GM19239 (cell line): ENCODE data around the gene PCED1A.

Experiments used
- DNase-seq: peaks from one replicate; pipeline ENCODE4 v3.0.0; 2011; ENCODE audit warnings: low spot score; ENCODE audit not compliant: insufficient read length
- FAIRE-seq: peaks from 2 replicates; lab custom pipeline; 2011; peaks lifted over from hg19 to GRCh38; lab: Jason Lieb, UNC

Gene PCED1A

DNA sequence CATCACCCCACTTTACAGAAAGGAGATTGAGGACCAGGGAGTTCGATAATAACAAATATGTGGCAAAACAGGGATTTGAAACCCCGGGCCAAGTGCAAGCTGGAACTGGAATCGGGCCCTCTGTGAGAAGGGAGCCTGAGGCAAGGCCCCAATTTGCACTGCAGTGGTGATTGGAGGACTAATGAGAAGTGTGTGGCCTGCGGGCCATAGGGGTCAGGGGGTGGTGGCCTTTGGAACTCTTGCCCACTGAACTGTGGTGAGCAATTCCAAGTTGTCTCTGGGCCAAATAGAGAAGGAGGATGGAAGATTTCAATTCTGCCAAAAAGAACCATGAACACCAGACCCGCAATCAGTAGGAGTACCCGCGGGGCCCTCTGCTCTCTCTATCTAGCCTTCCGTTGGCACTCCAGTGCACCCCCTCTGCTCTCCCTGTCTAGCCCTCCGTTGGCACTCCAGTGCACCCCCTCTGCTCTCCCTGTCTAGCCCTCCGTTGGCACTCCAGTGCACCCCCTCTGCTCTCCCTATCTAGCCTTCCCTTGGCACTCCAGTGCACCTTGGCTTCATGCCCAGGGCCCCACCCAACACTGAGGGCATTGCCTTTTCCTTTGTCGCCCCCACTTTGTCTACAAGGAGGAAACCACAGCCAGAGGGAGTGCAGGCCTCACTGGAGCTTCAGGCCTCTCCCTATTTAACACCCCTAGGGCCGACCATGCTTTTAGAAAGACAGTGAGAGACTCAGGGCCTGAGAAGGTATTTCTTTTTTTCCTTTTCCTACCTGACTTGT, 26.8 kb upstream of the PCED1A start:
- FAIRE-seq = no peak

DNA sequence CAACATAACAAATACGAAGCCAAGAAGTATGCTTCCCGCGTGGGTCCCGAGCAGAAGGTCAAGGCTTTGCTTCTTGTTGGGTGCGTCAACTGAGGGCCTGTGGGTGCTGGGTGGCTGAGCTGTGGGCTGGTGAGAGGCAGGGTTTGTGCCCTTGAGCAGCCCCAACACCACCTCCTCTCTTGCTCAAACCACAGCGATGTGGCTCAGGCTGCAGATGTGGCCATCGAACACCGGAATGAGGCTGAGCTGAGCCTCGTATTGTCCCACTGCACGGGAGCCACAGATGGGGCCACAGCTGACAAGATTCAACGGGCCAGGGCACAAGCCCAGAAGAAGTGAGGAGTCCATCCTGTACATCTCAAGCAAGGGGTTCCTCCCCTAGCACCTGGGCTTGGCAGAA, 25.8 kb upstream of the PCED1A start:
- DNase-seq (no peak), FAIRE-seq (no peak)

More for the DNA sequence above, 26.8 kb upstream of the PCED1A start:
- DNase-seq = no peak

DNA sequence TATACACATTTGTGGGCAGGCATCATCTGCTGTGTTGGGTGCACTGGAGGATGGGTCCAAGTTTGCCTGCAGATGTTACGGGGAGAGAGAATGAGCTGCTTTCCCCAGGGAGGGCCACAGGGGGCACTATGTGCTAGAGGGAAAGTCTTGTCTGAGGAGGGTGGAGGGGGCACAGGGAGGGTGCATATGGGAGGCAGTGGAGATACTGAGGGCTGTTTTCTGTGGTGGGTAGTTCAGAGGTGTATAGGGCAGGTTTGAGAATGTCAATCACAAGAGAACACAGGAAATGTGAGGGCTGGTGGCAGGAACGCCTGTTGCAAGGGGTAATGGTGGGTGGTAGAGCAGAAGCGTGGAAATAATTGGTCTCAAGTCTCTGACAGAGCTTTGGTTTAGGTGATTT, 25.2 kb upstream of the PCED1A start:
- no peak for FAIRE-seq

DNA sequence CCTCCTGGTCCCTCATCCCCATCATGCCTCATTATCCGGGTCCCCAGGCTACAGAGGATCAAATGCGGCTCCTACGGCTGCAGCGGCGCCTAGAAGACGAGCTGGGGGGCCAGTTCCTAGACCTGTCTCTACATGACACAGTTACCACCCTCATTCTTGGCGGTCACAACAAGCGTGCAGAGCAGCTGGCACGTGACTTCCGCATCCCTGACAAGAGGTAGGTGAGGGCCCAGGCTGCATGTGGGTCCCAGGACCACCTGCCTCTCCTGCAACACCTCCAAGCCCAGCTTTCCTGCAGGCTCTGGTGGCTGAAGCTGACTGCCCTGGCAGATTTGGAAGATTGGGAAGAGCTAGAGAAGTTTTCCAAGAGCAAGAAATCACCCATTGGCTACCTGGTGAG, 24.6 kb upstream of the PCED1A start:
- DNase-seq (no peak), FAIRE-seq (no peak)

More for the DNA sequence above, 25.2 kb upstream of the PCED1A start:
- DNase-seq = no peak

DNA sequence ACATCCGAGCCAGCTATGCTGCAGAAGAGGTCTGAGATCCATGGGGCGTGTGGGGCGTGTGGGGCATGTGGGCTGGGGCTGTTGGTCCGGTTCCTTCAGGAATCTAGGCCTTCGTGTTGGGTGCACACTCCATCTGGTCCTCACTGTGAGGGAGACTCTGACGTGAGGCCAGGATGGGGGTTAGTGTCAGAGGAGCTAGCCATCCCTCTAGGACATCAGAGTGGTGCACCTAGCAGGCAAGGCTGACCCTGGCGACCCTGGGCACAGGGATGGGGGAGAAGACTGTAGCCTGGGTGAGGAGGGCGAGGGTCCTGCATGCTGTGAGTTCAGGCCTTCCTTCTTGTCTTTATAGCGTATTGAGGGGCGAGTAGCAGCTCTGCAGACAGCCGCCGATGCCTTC, 24.2 kb upstream of the PCED1A start:
- DNase-seq (no peak), FAIRE-seq (no peak)

DNA sequence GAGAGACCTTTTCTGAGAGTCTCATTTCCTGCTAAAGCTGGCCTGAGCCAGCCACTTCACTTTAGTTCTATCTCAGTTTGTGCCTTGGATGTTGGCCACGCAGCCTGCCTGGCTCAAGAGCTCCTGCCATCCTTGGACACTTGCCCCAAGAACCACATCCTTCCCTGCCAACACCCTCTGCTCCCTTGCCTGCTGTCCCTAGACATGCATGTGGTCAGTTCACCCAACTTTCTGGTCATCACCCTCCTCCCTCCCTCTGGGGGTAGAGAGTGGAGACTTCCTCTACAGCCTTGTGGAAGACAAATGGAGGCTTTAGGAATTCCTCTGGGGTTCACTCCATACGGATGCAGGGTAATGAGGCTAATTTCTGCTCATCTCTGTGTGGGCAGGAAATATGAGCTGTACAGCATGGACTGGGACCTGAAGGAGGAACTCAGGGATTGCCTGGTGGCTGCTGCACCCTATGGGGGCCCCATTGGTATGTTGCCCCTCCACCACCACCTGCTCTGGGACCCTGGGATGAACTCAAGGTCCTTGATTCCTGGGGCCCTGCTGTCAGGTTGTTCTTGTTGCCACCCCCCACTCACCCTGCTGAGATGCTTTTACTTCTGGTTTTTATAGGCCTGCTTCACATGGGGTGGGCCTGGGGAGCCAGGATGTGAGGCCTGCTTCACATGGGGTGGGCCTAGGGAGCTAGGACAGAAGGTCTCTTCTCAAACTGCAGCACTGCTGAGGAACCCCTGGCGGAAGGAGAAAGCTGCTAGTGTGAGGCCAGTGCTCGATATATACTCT, 19.1 kb upstream of the PCED1A start:
- FAIRE-seq (no peak), DNase-seq (no peak)

DNA sequence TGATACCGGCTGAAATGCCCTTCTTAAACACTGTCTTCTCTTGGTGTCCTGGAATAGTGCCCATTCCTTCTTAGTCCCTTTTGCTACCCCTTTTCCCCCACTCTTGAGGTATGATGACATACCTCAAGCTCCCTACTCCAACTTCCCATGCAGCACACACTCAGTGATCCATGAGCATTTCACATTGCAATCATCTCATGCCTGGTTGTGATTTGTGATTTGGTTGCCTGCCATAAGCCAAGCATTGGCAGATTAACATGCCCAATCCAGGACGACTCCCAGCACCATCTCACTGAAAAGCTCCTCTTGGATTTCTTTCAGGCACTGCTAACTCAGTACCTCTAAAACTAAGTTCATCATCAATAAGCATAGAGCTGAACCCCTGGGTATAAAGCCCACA, 18.1 kb upstream of the PCED1A start:
- FAIRE-seq = no peak
- DNase-seq = no peak

DNA sequence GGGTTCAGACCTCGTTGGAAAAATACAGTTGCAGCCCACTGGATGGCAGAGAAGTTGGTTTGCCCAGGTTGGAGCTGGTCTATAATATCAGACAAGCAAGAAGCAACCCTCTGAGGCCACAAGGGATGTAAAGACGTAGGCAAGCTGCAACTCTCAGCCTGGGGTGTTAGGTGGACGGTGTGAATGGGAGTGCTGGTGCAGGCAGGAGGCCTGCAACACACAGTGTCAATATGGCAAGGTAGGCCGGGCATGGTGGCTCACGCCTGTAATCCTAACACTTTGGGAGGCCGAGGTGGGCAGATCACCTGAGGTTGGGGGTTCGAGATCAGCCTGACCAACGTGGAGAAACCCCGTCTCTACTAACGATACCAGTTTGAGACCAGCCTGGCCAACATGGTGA, 10.6 kb upstream of the PCED1A start:
- no peak for FAIRE-seq
- DNase-seq = no peak

DNA sequence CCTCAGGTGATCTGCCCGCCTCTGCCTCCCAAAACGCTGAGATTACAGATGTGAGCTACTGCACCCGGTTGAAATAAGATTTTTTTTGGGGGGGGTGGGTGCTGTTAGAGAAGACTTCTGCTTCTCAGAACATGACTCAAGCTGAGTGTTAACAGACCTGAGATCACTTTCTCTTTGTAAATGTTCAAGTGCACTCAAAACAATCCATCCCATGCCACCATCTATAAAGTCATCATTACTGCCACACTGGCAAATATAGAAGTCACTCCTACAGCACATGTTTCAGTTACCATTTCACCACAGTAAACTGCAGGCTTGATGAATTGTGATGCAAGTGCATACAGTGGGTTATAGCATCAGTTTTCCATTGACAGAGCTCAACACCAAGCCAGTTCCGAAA, 9.1 kb upstream of the PCED1A start:
- FAIRE-seq (no peak), DNase-seq (no peak)

DNA sequence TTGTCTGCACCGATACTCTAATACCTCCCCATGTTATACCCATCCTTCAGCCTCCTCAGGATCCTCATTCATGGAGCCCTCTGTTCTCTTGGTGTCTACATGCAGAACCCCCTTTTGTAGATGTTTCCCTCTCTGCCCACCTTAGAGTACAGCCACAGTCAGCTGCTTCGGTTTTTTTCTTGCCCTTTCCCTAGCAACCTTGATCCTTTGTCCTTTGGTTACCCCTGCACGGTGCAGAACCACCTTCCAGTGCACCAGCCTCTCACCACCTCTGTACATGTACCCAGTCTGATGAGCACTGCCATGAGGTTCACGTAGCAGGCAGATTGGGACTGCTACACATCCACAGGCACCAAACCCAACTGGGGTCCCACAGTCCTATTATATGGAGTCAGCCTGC, 7.3 kb upstream of the PCED1A start:
- DNase-seq = no peak
- no peak for FAIRE-seq

DNA sequence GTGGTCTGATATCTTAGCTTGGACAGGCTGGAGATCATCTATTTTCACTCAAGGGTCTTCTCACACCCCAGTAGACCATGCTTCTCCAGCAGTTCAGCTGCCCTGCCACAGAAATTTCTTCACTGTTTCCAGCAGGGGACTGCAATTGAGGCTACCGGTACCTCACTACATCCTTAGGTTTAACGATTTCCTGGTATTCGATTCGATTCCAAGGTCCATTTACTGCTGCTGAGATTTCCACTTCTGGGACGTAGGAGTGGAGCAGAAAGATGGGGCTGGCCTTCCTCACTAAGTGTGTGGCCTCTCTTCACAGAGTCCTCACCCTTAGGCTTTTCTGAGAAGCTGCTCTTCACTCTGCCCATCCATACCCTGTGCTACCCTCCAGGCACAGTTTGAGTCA, 6.2 kb upstream of the PCED1A start:
- FAIRE-seq (no peak), DNase-seq (no peak)

DNA sequence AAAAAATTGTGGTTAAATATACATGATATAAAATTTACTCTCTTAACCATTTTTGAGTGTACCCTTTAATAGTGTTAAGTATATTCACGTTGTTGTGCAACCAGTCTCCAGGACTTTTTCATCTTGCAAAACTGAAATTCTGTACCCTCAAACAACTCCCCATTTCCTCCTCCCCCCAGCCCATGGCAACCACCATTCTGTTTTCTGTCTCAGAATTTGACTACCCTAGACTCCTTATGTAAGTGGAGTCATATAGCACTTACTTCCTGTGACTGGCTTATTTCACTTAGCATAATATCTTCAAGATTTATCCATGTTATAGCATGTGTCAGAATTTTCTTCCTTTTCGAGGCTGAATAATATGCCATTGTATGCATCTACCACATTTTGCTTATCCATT, 5.2 kb upstream of the PCED1A start:
- FAIRE-seq = no peak
- DNase-seq = no peak

DNA sequence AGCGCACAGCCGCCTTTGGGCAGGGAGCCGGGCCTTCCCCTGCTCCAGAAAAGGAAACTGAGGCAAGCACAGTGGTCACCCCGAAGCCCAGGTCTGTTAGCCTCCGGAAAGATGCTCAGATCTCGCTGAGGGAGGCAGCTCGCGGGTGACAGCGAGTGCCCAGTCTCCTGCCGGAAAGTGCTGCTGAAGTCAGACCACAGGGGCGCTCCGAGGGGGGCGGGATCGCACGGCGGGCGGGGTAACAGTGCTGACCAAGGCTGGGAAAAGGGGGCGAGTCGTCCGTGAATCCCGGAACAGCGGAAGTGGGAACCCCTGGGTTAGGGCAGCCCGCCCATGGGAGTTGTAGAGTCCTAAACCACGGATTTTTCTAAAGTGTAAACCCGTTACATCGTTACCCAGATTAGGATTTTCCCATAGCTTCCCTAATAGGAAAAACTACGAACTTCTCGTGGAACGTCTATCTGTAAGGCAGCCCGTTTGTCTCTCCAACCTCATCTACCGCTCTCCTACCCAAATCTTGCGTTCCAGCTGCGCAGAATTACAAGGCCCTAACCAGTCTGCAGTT, 594 bp upstream of the PCED1A start:
- DNase-seq (peak; percentile 49), FAIRE-seq (no peak)

DNA sequence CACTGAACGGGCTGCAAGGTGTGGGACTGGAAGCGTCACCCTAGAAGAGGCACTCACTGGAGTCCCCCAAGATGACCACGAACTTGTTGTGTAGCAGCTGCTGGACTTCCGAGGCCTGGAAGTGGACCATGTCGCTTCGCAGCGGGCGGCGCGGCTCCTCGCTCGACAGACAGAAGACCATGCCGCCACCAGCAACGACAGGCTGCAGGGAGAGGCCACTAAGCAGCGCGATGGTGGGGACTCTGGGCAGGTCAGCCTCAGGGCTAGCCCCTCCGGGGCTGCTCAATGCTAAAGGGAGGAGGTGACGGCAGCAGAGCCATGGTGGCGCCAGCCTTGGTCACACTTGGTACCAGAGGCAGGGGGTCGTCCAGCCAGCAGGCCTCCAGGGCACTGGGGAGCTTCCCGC, 720 bp downstream of the PCED1A start:
- FAIRE-seq = no peak
- DNase-seq = no peak

DNA sequence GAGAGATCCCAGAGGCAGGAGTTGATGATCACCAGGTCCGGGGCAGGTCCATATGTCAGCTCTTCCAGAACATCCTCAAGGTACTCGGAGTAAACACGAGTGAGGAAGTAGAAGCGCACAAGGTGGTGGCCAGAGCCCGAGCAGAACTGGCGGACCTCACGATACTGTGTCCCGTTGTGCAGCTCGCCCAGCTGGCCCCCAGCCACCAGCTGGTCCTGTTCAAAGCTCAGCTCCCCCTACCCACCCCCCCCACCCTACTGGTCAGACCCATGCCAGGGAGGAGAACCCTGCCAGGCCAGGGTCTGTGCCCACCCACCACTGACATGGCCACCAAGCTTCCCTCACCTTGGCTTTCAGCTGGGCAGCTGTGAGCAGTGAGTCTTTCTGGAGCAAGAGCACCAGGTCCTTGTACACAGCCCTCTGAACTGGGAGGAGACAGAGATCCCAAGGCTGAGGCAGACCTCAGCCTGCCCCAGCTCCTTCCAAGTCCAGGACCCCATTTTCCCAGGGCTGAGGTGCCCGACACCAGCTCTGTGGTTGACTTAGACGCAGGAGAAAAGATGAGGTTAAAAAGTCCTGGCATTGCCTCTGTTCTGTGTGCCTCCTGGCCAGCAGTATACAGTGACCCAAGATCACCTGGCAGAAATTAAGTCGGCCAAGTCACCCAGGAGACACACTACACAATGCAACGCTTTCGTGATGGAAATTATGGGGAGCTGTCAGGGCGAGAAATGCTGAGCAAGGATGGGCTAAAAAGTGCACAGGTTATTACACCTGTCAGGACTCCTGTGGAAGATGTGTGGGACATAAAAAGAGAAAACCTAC, 1.4 kb downstream of the PCED1A start:
- DNase-seq (no peak), FAIRE-seq (peak; percentile 31)

DNA sequence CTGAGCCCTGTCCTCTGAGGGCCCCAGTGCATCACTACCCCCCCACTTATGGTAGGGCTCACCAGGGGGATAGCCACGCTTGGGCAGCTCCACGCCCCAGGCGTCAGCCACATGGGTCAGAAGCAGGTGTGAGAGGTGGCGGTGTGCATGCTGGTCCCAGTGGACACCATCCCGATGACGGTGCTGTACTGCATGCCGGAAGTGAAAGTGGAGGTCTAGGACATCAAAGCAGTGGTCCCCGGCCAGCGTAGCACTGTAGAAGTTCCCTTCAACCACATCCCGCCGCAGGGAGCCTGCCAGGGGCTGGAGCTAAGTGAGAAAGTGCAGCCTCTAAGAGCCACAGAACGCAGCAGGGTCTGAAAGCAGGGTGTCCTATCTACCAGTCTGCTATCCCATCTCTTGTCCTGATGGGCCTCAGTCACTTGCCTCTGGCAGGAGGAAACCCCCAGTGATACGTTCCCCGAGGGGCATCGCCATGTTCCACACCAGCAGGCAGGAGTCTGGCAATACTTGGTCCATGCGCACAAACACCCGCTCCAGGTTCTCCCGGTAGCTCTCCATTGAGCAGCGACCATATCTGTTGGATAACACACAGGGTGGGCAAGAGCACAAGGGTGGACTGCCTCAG, 2.2 kb downstream of the PCED1A start:
- FAIRE-seq (no peak), DNase-seq (no peak)

DNA sequence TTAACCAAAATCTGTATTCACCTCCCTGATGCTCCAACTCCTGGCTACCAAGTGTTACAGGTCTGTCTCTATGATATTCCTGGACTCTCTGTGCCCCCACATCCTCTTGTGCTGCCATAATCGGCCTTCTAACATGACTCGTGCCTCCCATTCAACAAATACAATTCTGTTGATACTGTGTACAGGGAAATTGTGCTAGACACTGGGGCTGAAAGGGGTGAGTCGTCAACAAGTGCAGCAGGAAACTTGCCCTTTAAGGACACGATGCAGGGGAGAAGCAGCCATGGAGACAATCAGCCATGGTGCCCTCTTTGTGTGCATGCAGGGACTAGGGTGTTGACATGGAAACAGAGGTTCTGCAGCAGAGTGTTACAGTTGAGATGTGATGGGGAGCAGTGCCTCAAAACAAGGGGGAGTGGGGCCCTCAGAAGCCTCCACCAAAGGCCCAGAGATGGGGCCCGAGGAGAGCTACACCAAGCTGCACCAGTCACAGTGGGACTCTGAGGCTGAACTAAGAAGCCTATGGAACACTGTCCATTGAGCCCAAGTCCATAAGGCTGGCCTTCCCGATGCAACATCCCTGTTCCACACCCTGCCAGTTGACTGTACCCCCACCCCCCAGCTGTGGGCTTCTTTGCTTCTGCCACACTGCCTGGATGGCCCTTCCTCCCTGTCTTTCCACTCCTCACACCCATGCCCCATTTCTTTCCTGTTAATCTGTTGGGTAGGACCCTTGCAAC, 3.1 kb downstream of the PCED1A start:
- FAIRE-seq (no peak), DNase-seq (no peak)

DNA sequence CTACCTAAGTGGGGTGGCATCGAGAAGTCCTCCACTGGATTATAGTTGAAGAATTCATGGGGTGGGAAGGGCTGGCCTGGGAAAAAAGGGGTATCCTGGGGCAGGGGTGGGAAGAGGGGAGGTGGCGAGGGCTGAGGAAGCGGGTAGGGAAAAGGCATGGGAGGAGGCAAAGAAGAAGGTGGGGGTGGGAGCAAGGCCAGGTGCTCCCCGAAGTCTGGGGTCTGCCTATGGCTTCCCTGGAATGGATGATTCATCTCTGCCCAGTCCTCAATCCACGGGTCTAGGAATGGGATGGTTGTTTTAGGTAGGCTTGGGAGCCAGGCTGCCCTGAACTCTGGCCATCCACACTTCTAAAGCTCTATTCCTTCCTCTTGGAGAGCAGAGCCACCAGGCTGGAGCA, 4.4 kb downstream of the PCED1A start:
- FAIRE-seq = no peak
- no peak for DNase-seq

DNA sequence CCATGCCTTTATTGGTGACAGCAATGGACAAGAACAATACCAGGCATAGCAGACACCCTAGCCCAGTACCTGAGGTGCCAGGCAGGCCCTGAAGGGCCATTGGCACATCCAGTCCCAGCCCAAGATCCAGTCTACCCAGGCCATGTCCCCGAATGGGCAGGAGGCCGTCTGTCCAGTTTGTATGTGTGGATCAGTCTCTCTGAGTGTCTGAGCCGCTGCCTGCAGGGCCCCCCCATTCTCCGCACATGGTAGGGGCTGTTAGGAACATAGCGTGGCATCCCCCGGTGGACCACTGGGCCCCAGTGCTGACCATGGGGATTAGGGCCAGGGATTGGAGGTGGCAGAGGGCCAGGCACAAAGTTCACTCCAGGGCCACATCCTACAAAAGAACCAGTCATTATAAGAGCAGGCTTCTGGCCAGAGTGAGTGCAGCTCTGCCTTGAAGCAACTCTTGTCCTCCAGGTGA, 5.1 kb downstream of the PCED1A start:
- no peak for DNase-seq
- FAIRE-seq = no peak
